Sciatic nerve (tissue), 2 donors: ENCODE data around the gene STUM. TPM values are rescaled to one million over a fixed set of nuclear protein-coding genes. Genes with fewer than 3 reads are reported as not detected.
A peak's percentile ranks its signal among the peaks of the same experiment; 100 is the strongest.

Source experiments
- ATAC-seq: fragments of 200-7000 bp; cut with Tn5 transposase; one replicate; pipeline ENCODE4 v1.9.1; 2020; ENCODE audit warnings: mild to moderate bottlenecking, moderate library complexity
- DNase-seq: peaks from one replicate; pipeline ENCODE4 v3.0.0-alpha.2; 2020; ENCODE audit warnings: low spot score
- intact Hi-C: fragments of 100-400 bp; cut with DNase I; formaldehyde crosslinking; loops from one replicate; pipeline ENCODE4 v1.14.2; 2022
- total RNA-seq: library from RNA; stranded (reverse); fragmentation: NEBNext Ultra II Directional; extraction: Animal tissue kit (Norgen Biotek cat#: 25700); gene quantifications from one replicate; pipeline ENCODE4 v1.2.1, GENCODE V29; 2021
- donor health status: DM: no; HTN: no; CAD: no.
- donor health status: DM: no; HTN: no; CAD: no.

Gene STUM
- total RNA-seq, 1 donor from 2014 or later, result 7.8 TPM

DNA sequence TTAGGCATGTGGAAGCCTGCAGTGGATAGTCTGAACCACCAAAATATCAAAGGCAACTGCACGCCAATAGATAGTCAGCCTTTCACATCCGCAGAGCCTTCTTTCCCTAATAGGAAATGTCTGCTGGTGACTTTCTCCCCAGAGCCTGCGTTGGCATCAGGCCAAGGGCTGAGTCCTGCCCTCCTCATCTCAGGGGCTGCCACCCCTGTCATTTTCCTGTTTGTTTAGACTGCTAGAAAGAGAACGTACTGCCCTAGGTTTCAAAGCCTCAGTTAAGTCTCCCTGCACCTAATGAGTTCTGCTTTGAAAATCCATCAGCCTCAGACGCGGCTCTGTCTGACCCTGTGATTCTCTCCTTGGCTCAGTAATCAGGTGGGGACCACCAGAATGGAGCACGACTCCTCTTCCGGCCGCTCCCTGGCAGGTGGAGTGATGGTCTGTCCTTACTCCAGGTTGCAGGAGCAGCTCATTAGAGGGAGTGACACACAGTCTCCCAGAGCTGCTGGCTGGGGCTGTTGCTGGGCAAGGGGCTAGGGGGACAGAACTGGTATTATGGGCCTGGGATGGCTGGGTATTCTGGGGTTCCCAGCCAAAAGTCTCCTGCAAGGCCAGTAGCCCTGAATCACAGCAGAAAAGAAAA, 27.3 kb downstream of the STUM start:
- DNase-seq (no peak), ATAC-seq (peak; percentile 41)
- intact Hi-C loops, result no loop called here

DNA sequence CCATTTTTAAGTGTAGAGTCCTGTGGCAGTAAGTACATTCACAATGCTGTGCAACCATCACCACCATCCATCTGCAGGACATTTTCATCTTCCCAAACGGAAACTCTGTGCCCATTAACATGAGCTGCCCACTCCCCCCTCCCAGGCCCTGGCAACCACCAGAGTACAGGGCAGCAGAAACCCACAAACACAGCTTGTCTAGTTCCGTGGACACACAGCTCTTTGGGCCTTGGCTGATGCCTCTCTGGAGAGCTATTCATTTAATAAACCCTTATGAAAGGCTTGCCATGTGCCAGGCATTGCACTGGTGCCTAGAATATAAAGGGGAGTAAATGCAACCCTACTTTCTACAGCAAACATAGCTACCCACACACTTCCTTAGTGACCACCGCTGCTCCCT, 28.0 kb downstream of the STUM start:
- DNase-seq (no peak), ATAC-seq (no peak)
- intact Hi-C loops, result no loop called here

DNA sequence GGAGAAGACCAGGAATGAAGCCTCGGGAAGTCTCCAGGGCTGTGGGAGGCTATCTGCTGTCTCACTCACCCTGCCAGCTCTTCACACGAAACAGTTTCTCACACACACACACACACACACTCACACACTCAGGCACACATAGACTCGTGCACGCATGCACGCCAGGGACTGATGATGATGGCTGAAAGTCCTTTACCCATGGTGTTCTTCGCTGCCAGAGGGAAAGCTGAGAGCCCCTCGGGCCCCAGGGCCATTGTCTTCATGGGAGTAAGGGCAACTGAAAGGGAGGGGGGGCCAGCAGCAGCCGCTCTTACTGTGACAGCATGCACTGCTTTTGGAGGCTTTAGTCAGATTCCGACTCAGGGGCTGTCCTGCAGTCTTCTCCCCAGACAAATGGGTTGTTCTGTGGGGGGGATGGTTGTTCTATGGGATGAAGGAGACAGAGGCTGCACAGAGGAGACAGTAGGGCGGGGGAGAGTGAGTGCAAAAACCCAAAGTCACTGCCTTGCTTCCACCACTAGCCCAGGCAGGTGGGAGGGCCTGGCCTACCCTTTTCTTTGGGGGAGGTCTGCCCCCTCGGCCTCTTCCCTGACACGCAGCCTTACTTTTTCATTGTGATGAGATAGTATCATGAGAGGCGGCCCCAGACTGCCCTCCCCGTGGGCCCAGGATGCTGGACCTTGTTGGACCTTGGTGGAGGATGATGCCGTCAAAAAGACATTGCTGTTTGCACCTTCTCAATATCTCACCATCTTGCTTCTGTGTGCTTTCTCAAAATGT, 29.0 kb downstream of the STUM start:
- intact Hi-C loops, result no loop called here
- ATAC-seq (no peak), DNase-seq (no peak)

DNA sequence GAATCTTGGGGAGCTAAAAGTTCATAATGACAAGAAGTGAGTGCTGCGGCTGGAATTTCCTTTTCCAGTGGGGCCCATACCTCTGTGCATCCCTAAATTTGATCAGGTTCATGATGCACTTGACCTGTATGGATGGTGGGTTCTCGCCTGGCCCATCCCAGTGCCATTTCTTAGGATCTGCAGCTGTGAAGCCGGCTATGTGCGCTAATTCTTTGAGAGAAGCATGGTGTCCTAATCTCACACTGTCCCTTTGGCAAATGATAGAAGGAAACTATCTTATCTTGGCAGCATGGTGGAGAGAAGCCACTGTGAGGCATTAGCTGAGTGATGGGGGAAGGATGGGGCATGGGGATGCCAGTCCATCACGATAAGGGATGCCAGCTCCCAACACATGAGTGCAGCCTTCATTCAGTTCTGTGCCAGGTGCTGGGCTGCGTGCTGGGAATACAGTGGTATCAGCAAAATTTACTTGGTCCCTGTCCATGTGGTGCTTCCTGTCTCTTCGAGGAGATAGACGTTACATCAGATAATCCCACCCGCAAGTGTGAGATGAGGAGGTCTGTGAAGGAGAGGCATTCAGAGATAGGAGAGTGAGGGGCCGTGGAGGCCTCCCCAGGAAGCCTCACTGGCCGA, 30.5 kb downstream of the STUM start:
- DNase-seq (no peak), ATAC-seq (no peak)
- intact Hi-C loops, result no loop called here

DNA sequence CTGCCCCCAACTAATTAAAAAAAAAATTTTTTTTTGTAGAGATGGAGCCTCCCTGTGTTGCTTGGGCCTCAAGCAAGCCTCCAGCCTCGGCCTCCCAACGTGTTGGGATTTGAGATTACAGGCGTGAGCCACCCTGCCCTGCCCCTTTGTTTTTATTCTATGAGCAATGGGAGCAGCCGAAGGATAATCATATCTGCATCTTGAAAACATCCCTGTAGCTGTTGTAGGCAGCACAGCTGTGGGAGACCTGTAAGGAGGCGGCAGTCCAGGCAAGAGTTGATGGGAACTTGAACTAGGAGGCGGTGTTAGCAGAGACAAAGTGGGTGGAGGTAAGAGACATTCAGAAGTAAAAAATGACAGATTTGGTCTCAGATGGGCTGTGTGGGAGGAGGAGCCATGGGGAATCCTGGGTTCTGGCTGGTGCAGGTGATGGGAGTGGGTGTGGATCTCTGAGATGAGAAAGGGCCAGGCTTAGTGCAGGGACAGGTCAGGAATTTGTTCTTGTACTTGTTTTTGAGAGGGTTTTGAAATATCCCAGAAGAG, 31.3 kb downstream of the STUM start:
- intact Hi-C loops, result no loop called here
- DNase-seq (no peak), ATAC-seq (no peak)

DNA sequence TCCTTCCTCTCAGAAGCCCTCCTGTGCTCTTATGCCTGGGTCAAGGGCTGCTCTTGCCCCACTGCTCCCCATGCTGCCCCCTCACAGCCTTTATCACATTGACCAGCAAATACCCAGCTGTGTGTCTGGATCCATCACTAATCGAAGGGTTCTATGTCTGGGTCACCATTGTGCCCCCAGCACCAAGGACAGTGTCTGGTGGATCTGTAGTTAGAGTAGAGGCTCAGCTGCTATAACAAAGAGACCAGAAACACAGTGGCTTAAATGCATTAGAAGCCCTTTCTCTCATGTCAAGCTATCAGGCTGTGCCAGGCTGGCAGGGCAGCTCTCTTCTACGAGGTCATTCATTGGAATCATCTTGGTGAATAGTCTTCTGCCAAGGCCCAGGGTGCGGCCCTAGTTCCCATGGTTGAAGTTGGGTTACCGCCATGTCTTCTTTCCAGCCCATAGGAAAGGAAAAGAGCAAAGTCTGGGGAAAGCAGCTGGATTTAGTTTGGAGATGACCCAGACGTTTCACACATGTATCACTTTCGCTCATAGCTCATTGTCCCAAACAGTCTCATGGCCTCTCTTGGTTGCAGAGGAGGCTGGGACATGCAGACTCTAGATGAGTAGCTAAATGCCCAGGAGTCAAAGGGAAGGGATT, 32.2 kb downstream of the STUM start:
- ATAC-seq, result no peak
- no peak for DNase-seq
- intact Hi-C loops, result no loop called here

DNA sequence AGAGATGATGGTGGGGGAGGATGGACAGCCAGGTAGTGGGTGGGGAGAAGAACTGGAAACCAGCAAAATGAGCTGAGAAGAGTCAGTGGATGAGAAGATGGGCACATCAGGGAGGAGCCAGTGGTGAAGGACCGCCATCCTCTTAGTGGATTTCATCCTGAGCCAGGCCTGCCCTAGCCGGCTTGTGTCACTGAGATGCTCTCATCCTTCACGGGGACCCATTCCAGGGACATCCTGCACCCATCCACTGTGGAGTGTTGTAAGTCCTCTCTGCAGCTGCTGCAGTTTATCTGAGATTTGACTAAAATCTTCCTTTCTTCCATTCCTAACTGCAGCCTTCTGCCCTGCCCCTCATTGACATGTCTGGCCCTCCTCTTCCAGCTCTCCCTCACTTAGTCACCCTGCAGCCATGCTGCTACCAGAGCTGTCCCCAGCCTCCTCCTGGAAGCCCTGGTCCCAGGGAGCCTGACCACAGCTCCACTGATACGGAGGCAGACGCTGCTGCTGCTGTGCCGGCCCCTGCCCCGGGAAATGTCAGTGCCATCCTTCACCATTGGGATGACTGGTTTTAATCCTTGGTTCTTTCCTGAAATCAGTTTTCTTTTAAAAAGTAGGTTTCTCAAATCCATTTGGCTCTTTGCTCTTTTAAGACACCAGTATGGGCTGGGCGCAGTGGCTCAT, 33.2 kb downstream of the STUM start:
- ATAC-seq, result no peak
- no peak for DNase-seq
- intact Hi-C loops, result no loop called here

DNA sequence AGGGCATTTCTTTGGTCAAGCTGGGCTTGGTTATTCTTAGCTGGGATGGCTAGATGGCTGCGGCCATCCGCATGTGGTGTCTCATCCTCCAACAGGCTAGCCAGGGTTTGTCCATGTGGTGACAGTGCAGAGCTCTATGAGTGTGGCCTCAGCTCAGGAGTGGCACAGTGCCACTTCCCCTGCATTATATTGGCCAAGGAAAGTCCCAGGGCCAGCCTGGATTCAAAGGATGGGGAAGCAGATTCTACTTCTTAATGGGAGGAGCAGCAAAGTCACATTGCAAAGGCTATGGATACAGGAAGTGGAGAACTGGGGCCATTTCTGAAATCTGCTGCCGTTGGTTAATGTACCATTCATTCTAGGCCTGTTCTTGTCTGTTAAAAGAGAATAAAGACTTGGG, 34.4 kb downstream of the STUM start:
- intact Hi-C loops, result no loop called here

DNA sequence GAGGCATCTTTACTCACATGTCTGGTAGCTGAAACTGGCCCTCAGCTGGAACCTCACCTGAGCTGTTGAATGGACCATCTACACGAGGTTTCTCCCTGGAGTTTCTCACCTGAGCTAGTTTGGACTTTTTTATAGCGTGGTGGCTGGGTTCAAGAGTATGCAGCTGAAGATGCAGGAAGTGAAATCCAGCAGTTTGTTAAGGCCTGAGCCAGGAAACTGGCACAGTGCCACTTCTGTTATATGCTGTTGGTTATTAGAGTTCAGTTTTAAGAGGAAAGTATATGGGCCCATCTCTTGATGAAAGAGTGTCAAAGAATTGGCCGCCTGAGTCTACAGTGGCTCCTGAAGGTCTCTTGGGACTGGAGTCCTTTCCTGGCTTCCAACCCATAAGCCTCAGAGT, 35.6 kb downstream of the STUM start:
- intact Hi-C loops, result no loop called here
- DNase-seq (no peak), ATAC-seq (no peak)

More for the DNA sequence above, 34.4 kb downstream of the STUM start:
- DNase-seq (no peak), ATAC-seq (no peak)

DNA sequence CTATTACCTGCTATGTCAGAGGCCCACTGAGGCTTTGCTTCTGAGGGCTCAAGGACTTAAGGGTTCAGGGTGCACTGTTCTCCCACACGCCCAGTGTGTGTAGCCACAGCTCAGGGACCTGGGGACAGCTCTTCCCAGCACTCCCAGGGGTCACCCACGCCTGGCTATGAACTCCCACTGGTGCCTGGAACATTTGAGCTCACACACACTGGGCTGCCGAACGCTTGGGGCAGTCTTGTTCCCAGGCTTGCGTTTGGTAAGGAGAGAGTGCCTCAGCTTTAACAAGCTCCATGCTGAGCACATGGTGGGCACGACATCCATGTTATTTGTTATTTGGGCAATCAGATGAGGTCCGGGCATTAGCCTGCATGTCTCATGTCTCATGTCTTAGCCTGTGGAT, 37.6 kb downstream of the STUM start:
- ATAC-seq (no peak), DNase-seq (no peak)

DNA sequence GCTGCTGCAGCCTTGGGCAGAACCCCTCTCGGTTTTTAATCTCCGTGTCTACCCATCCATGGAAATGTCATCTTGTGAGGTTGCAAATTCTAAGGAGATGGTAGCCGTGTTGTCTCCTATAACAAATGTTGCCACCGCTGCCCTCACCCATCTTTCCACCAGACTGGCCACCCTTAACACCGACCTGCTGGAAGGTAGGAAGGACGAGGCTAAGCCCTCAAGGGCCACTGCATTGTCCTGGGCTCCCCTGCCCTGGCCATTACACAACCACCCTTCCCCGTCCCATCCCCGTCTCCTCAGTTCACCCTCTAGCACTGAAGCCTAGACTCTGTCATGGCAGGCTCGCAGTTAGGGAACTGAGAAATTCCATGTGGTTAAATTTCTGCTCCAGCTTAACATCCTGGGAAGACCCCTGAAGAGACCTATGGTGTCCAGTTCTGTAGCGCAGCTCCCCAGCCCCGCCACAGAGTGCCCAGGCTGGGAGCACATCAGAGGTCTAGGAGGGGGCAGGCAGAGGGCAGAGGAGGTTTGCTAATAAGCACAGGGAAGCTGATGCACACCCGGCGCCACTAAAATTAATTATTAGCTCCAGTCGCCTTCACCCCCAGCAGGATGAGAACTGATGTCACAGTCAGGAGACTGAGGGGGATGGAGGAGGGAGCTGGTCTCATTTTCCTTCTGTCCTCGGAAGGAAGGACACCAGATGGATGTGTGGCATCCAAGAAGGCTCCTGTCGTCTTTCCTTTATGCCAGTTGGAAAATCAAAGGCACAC, 38.3 kb downstream of the STUM start:
- no peak for ATAC-seq
- intact Hi-C loops, result no loop called here
- no peak for DNase-seq

More for the DNA sequence above, 37.6 kb downstream of the STUM start:
- intact Hi-C loops, result no loop called here

DNA sequence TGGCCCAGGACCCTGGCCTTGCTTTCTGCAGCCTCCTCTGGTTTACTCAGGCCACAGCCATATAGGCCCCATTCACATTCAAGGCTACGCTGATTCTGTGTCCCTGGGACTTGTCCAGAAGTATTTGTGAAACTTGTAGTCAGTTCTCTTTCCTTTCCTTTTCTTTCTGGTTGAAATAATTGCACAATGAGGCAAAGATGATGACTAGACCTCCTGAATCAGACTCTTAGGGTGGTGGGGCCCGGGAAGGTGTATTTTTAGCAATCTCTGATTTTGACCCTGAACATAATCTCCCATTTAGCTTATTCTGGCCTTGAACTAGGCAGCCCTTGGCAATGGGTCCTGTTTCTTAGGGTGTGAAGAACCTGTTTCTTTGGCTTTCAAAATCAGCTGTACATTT, 39.9 kb downstream of the STUM start:
- intact Hi-C loops, result no loop called here
- no peak for ATAC-seq
- DNase-seq, result no peak

DNA sequence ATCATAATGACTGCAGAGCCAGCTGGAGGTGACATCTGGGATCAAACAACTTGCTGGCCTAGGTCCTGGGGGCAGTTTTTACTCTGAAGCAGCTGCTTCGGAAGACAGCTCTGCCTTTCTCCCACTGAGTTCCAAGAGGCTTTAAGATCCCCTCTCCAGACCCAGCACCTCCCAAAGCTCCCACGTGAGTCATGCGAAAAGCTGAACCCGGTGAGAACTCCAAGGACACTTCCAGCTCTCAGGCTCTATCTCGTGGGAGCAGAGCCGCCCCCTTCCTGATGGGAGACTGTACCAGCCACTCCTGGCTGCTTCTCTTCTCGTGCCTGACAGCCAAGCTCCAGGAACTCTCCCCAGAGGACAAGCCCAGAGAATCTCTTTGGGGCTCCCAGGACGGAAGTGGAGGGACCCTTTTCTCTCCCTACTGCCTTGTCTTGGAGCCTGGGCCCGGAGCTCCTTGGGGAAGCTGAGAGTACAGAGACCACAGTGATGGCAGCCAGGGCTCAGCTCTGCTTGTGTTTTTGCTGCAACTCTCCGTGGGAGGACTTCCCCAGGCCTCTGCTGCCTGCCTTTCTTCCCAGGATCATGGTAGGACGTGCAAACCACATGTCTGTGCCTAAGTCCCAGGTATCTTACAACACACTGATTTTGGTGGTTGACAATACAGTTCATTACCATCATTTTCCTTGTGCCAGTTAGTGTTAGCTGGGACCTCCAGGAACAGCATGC, 40.6 kb downstream of the STUM start:
- DNase-seq, result no peak

DNA sequence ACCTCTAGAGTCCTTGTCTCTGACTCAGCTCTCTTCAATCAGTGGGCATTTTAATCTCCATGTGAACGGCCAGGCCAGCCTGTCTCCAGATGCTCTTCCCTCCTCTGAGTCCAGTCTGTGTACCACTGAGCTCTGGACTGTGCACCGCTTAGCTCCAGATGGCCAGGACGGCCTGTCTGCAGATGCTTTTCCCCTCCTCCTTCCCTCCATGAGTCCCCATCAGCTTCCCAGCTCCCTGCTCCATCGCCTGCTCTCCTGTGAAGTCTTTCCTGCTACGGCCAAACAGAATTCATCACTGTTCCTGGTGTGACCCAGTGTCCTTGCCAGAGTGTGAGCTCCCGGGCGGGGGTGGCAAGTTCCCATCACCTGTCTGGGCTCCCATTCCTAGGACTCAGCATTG, 42.0 kb downstream of the STUM start:
- ATAC-seq, result no peak
- intact Hi-C loops, result no loop called here

More for the DNA sequence above, 40.6 kb downstream of the STUM start:
- ATAC-seq, result peak; percentile 27
- intact Hi-C loops, result no loop called here

DNA sequence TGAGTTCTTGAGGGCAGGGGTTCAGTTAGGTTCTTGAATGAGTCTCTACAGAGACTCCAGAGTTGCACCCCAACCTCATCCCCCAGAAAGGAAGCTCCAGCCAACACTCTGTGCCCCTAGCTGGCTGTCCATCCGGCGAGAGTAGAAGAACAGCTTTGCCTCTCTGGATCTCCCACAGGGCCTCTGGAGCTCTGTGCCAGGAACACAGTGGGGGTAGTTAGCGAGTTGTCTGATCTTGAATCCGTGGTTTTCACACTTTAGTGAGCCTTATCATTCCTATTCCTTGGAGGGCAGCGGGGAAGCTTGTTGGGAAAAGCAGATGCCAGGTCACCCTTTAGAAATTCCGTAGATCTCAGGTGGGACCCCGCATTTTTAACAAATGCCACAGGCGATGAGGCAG, 45.0 kb downstream of the STUM start:
- ATAC-seq (no peak), DNase-seq (no peak)
- intact Hi-C loops, result no loop called here

More for the DNA sequence above, 42.0 kb downstream of the STUM start:
- DNase-seq, result no peak

DNA sequence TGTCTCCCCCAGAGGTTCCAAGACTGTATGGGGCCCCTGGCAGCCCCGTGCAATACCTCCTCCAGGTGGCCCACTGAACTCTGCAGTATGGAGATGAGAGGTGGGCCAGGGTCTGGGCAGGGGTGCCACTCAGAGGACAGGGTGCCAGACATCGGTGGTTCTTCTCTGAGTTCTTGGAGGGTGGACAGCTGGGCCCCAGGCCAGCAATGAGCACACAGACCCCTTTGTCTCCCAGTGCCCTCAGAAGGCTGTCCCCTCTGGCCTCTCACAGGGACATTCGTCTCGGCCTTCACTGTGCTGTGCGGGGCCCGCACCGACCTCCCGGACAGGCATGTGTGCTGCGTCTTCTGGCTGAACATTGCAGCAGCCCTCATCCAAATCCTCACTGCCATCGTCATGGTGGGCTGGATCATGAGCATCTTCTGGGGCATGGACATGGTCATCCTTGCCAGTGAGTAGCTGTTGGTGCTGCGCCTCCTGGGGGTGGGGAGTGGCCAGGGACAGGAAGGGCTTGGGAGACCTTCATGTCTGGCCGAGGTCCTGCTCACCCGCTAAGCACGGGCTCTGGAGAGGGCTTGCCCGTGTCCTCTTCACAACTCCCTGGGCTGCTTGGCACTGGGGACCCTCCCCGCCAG, 48.1 kb downstream of the STUM start:
- intact Hi-C loops, result no loop called here
- DNase-seq (no peak), ATAC-seq (no peak)
